HL-60 (cell line): Measurements from ENCODE around the gene PTTG1.

Source experiments
- POLR2AphosphoS5 ChIP-seq: IDR thresholded peaks from 2 replicates; pipeline ENCODE4 v1.6.1; 2012; ENCODE audit warnings: low read depth
- TF ChIP-seq, protein P1 (sequence below): IDR thresholded peaks from one replicate; pipeline ENCODE4 v1.5.1; 2011; ENCODE audit warnings: low read length, control low read depth, inconsistent platforms; ENCODE audit not compliant: insufficient read depth
- TF ChIP-seq, protein P2 (sequence below): IDR thresholded peaks from 2 replicates; pipeline ENCODE4 v1.6.1; 2012; ENCODE audit warnings: low read depth; ENCODE audit not compliant: insufficient replicate concordance

DNA sequence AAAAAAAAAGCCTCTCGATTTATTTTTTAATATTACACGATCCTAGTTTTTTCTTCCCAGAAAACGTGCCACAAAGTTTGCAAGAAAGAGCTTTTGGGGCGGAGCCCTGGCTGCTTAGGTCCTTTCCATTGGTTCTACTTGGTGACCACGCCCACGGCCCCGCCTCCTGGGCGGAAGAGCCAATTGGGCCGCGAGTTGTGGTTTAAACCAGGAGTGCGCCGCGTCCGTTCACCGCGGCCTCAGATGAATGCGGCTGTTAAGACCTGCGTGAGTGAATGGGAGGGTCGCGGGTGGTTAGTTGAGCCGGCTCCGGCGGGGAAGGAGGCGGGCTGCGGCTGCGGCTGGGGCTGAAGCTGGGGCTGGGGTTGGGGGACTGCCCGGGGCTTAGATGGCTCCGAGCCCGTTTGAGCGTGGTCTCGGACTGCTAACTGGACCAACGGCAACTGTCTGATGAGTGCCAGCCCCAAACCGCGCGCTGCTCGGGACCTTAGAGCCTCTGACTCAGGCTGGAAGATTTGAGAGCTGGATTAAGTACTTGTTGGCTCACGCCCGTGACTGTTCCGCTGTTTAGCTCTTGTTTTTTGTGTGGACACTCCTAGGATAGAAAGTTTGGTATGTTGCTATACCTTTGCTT is at the start of gene PTTG1:
- TF ChIP-seq, protein P1, sequence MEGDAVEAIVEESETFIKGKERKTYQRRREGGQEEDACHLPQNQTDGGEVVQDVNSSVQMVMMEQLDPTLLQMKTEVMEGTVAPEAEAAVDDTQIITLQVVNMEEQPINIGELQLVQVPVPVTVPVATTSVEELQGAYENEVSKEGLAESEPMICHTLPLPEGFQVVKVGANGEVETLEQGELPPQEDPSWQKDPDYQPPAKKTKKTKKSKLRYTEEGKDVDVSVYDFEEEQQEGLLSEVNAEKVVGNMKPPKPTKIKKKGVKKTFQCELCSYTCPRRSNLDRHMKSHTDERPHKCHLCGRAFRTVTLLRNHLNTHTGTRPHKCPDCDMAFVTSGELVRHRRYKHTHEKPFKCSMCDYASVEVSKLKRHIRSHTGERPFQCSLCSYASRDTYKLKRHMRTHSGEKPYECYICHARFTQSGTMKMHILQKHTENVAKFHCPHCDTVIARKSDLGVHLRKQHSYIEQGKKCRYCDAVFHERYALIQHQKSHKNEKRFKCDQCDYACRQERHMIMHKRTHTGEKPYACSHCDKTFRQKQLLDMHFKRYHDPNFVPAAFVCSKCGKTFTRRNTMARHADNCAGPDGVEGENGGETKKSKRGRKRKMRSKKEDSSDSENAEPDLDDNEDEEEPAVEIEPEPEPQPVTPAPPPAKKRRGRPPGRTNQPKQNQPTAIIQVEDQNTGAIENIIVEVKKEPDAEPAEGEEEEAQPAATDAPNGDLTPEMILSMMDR, result no peak
- peak; percentile 78 for TF ChIP-seq POLR2AphosphoS5
- TF ChIP-seq, protein P2, sequence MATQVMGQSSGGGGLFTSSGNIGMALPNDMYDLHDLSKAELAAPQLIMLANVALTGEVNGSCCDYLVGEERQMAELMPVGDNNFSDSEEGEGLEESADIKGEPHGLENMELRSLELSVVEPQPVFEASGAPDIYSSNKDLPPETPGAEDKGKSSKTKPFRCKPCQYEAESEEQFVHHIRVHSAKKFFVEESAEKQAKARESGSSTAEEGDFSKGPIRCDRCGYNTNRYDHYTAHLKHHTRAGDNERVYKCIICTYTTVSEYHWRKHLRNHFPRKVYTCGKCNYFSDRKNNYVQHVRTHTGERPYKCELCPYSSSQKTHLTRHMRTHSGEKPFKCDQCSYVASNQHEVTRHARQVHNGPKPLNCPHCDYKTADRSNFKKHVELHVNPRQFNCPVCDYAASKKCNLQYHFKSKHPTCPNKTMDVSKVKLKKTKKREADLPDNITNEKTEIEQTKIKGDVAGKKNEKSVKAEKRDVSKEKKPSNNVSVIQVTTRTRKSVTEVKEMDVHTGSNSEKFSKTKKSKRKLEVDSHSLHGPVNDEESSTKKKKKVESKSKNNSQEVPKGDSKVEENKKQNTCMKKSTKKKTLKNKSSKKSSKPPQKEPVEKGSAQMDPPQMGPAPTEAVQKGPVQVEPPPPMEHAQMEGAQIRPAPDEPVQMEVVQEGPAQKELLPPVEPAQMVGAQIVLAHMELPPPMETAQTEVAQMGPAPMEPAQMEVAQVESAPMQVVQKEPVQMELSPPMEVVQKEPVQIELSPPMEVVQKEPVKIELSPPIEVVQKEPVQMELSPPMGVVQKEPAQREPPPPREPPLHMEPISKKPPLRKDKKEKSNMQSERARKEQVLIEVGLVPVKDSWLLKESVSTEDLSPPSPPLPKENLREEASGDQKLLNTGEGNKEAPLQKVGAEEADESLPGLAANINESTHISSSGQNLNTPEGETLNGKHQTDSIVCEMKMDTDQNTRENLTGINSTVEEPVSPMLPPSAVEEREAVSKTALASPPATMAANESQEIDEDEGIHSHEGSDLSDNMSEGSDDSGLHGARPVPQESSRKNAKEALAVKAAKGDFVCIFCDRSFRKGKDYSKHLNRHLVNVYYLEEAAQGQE, result peak; percentile 43
